HPDE6-E6E7 (cell line): ENCODE data around the gene SGPP1.
"Not testable (repeated sequence)": the region's sequence is repeated elsewhere in the genome, so short reads cannot be mapped to it uniquely, and the experiment has no call there.

Experiments used
- DNase-seq: peaks from one replicate; pipeline ENCODE4 v3.0.0; 2011; ENCODE audit warnings: missing footprints; ENCODE audit errors: extremely low spot score

SGPP1 gene

GRCh38 chr14:63725786-63726460, 1.9 kb downstream of the SGPP1 start:
- no peak for DNase-seq

GRCh38 chr14:63717702-63718101, 10.2 kb downstream of the SGPP1 start:
- DNase-seq: peak; percentile 11

GRCh38 chr14:63715360-63715759, 12.5 kb downstream of the SGPP1 start:
- no peak for DNase-seq

GRCh38 chr14:63713764-63714163, 14.1 kb downstream of the SGPP1 start:
- DNase-seq: peak; percentile 34

- no peak for DNase-seq
These were observed 14.8 kb downstream of the SGPP1 start for GRCh38 chr14:63713058-63713457.

- DNase-seq: no peak
These were observed 15.7 kb downstream of the SGPP1 start for GRCh38 chr14:63712123-63712522.

- no peak for DNase-seq
These were observed 17.4 kb downstream of the SGPP1 start for GRCh38 chr14:63710497-63710896.

GRCh38 chr14:63709589-63709988, 18.3 kb downstream of the SGPP1 start:
- no peak for DNase-seq

- DNase-seq: no peak
These were observed 20.6 kb downstream of the SGPP1 start for GRCh38 chr14:63707216-63707615.

- DNase-seq: no peak
These were observed 22.2 kb downstream of the SGPP1 start for GRCh38 chr14:63705561-63706070.

- not testable (repeated sequence) for DNase-seq
These were observed 25.3 kb downstream of the SGPP1 start for GRCh38 chr14:63702530-63702929.

GRCh38 chr14:63701606-63702299, 26.1 kb downstream of the SGPP1 start:
- DNase-seq: no peak

GRCh38 chr14:63692310-63693020, 35.4 kb downstream of the SGPP1 start:
- no peak for DNase-seq

GRCh38 chr14:63689132-63689531, 38.7 kb downstream of the SGPP1 start:
- DNase-seq: no peak

- DNase-seq: no peak
These were observed 40.9 kb downstream of the SGPP1 start for GRCh38 chr14:63686926-63687325.

- no peak for DNase-seq
These were observed 42.5 kb downstream of the SGPP1 start for GRCh38 chr14:63685401-63685800.

GRCh38 chr14:63682727-63683593, 44.9 kb downstream of the SGPP1 start:
- DNase-seq: no peak

GRCh38 chr14:63678536-63678935, 49.3 kb downstream of the SGPP1 start:
- DNase-seq: no peak

GRCh38 chr14:63677891-63678379, 49.9 kb downstream of the SGPP1 start:
- DNase-seq: no peak

GRCh38 chr14:63676615-63677014, 51.2 kb downstream of the SGPP1 start:
- DNase-seq: no peak

- DNase-seq: no peak
These were observed 53.9 kb downstream of the SGPP1 start for GRCh38 chr14:63673886-63674497.
